Stimulated activated CD8-positive, alpha-beta memory T cell treated with anti-CD3 and anti-CD28 coated beads, Interleukin-2, amount 100 ng/mL, for 48 hours (primary cell): ENCODE results near the gene TOMM40.
"Not testable (repeated sequence)": the region's sequence is repeated elsewhere in the genome, so short reads cannot be mapped to it uniquely, and the experiment has no call there.

Experiments
- DNase-seq, 2 donors: peaks; one replicate each; pipeline ENCODE4 v3.0.0-alpha.2; 2020; ENCODE audit warnings: low read depth in 2 of 2

Gene TOMM40

DNA sequence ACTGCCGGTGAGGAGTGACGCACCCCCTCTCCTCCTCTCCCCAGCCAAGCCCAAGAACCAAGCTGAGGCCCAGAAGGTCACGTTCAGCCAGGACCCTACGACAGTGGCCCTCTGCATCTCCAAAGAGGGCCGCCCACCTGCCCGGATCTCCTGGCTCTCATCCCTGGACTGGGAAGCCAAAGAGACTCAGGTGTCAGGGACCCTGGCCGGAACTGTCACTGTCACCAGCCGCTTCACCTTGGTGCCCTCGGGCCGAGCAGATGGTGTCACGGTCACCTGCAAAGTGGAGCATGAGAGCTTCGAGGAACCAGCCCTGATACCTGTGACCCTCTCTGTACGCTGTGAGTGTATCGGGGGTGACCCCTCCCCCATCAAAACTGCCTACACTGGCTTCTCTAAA, 19.2 kb upstream of the TOMM40 start:
- no peak for DNase-seq

DNA sequence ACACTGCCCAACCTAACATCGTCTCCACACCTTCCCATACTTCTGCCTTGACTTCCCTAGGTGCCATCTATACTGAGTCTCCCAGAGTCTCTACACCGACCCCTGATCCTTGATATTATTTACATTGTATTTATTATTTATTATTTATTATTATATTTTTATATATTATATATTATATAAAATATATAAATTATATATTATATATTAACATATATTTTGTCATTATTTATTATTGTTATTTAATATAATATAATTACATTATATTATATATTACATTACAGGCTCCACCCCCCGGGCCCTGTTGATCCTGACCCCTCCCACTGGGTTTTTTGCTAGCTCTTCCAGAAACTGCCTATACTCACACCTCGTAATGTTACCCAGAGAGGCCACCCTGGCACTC, 18.4 kb upstream of the TOMM40 start:
- no peak for DNase-seq

GRCh38 chr19:44874317-44874716, 16.7 kb upstream of the TOMM40 start:
- DNase-seq, result no peak

GRCh38 chr19:44875666-44876451, 15.2 kb upstream of the TOMM40 start:
- no peak for DNase-seq

DNA sequence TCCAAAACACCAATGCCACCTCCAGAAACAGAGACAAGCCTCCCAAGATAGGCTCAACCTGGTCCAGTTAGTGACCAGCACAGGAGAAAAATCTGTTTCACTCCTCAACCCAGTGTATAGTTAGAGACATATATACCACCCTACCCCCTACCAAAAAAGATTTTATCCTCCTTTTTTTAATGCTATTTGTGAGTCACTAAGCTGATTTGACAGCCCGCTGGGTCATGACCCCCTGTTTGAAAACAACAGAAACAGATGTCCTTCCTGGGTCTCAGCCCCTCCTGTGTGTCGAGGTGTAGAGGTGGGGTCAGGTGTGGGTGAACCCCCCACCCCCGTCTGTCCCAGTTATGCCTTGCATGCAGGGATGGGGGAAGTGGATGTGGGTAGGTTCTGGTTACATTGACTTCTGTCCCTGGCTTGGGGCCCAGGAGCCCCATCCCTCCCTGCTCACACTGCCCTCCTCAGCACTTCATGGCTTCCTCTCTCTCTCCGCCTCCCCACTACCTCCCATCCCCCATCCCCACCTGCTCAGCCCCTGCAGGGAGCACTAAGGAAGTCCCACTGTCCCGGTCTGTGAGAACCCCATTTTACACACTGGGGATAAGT, 14.0 kb upstream of the TOMM40 start:
- no peak for DNase-seq

- no peak for DNase-seq
These were observed 12.8 kb upstream of the TOMM40 start for GRCh38 chr19:44878120-44878865.

DNA sequence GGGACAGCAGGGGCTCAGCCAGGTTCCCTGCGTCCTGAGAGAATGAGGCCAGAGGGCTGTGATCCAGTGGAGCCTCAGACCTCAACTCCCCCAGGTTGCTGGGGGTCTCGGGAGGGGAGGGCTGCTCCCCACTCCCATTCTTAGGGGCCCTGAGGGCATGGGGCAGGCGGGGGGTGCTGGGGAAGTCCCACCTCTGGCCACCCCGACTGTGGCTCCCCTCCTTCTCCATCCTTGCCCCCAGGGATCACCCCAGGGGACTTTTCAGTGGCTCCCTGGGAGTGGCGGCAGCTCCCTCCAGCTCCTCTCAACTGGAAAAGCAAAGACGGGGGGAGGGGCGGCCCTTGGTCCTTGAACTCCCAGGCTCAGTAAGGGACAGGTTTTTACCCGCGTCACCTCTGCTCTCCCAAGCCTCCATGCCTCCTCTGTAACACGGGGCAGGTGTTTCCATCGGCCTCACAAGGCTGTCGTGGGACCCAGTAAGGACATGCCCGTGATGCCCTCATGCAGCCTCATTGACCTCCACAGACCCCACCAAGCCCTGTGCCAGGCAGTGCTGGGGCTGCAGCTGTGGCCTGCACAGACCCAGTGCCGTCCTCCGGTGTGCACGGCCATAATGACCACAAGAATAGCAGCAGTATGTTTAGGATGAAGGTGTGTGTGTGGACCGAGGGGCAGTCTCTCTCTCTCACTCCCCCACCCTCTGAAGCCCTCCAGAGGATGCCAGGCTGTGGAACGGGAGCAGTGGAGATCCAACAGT, 11.6 kb upstream of the TOMM40 start:
- no peak for DNase-seq

GRCh38 chr19:44882063-44882462, 9.0 kb upstream of the TOMM40 start:
- no peak for DNase-seq

DNA sequence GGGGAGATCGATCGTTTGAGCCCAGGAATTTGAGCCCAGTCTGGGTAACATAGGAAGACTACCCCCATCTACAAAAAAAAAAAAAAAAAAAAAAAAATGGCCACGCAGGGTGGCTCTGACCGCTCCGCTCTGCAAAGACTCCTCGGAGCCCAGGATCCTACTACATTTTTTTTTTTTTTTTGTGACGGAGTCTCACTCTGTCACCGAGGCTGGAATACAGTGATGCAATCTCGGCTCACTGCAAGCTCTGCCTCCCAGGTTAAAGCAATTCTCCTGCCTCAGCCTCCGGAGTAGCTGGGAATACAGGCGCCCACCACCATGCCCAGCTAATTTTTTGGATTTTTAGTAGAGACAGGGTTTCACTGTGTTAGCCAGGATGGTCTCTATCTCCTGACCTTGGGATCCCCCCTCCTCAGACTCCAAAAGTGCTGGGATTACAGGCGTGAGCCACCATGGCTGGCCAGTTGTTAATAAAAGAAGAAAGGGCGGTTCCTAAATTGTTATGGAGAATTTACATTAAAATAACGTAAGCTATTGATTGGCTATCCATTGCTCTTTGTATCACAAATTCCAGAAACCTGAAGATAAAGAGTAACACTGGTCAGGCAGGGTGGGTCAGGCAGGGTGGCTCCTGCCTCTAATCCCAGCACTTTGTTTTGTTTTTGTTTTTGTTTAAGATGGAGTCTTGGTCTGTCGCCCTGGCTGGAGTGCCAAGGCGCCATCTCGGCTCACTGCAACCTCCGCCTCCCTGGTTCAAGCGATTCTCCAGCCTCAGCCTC, 8.2 kb upstream of the TOMM40 start:
- not testable (repeated sequence) for DNase-seq

DNA sequence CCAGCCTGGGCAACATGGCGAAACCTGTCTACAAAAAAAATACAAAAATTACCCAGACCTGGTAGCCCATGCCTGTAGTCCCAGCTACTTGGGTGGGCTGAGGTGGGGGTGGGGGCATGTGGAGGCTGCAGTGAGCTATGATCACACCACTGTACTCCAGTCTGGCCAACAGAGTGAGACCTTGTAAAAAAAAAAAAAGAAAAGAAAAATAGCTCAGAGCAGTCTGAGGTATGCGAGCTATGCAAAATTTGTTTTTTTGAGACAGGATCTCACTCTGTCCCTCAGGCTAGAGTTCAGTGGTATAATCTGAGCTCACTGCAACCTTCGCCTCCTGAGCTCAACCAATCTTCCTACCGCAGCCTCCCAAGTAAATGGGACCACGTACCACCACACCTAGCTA, 7.1 kb upstream of the TOMM40 start:
- no peak for DNase-seq

- no peak for DNase-seq
These were observed 6.5 kb upstream of the TOMM40 start for GRCh38 chr19:44884566-44884965.

GRCh38 chr19:44886141-44886540, 4.9 kb upstream of the TOMM40 start:
- no peak for DNase-seq

DNA sequence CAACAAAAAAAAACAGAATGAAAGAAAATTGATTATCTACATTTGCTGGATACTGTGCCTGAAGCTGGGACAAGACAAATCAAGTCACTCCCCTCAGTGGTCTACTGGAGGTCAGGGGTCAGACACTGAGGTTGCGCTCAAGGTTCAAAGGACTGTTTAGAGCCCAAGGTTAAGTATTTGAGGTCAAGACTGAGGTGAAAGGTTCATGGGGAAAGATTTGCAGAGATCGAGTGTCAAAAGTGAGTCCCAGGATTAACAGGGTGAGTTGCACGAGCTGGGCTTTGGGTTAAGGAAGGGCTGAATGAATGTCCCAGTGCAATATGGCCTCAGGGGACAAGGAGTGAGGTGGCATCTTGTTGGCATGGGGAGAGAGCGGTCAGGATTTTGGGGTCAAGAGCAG, 3.4 kb upstream of the TOMM40 start:
- no peak for DNase-seq

DNA sequence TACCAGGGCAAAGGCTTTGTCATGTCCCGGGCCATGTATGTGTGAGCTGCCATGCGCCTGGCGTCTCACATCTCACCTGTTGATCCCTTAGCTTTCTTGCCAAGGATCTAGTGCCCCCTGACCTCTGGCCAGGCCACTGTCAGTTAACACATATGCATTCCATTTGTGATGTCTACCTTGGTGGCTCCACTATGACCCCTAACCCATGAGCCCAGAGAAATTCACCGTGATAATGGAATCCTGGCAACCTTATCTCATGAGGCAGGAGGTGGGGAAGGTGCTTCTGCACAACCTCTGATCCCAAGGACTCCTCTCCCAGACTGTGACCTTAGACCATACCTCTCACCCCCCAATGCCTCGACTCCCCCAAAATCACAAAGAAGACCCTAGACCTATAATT, 2.7 kb upstream of the TOMM40 start:
- not testable (repeated sequence) for DNase-seq

DNA sequence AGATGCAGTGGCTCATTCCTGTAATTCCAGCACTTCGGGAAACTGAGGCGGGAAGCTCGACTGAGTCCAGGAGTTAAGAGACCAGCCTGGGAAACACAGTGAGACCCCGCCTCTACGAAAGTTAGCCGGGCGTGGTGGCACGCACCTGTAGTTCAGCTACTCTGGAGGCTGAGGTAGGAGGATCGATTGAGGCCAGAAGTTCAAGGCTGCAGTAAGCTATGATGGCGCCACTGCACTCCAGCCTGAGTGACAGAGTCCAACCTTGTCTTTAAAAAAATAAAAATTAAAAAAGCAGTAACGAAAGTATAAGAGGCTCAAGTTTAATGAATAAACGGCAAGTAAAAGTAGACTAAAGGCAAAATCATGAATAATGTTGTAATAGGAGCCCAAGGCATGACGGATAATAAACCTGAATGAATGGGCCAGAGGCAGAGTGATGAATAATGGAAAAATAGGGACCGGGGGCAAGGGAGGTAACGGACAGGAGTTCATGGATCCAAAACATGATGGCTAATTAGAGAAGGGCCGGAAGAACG, 1.2 kb upstream of the TOMM40 start:
- DNase-seq, result no peak

- DNase-seq, result no peak
These were observed 563 bp upstream of the TOMM40 start for GRCh38 chr19:44890366-44891015.

DNA sequence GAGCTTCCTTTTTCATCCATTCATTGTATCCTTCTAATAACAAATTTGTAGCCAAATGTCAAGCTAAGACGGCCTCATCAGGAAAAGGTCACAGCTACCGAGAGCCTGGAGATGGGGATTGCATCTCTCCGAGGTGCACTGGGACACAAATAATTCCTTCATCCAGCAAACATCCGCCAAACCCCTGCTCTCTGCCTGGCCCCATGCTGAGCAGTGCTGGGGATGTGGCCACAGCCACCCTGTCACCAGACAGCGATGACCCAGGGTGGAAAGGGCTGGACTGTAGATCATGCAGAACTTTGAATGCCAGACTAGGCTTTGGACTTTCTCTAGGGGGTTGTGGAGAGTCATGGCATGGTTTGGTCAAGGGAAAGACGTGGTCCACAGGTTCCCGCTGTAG, 1.9 kb downstream of the TOMM40 start:
- no peak for DNase-seq

DNA sequence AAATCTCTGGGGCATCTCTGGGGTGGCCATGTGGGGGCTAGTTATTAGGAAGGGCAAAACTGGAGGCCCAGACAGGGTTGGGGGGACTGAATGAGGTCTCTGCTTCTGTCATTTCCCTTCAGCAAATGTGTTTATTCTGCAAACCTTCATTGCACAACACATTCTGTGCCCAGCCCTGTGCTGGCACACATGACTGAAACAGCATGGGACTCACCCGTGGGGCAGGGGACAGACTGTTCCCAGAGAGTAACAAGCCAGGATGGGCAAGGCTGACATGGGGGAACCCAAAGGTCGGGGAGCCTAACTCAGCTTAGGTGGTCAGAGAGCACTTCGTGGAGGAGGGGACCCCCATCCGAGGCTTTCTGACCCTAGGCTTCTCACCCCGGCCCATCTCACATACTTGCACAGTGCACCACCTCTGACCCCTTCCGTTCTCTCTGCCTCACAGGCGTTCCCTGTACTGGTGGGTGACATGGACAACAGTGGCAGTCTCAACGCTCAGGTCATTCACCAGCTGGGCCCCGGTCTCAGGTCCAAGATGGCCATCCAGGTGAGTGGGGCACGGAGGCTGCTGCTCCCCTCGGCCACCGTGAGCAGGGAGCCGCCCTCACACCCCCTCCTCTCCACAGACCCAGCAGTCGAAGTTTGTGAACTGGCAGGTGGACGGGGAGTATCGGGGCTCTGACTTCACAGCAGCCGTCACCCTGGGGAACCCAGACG, 2.4 kb downstream of the TOMM40 start:
- no peak for DNase-seq

DNA sequence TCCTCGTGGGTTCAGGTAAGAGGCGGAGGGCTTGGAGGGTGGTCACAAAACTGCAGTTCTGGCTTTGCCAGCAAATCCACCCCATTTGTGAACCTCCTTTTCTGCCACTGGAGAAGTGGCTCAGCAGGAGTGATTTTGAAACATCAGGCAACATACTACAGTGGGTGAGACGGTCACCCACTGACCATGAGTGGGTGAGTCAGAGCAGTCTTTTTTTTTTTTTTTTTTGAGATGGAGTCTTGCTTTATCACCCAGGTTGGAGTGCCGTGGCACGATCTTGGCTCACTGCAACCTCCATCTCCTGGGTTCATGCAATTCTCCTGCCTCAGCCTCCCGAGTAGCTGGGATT, 3.0 kb downstream of the TOMM40 start:
- no peak for DNase-seq

GRCh38 chr19:44894946-44895345, 3.9 kb downstream of the TOMM40 start:
- DNase-seq, result no peak
